ENCODE measurements around the gene ZNF853. TPM values are rescaled to one million over a fixed set of nuclear protein-coding genes. Genes with fewer than 3 reads are reported as not detected.

Gene ZNF853
- total RNA-seq, 2 donors from 2014 or later = 0.91 to 2.2 TPM

DNA sequence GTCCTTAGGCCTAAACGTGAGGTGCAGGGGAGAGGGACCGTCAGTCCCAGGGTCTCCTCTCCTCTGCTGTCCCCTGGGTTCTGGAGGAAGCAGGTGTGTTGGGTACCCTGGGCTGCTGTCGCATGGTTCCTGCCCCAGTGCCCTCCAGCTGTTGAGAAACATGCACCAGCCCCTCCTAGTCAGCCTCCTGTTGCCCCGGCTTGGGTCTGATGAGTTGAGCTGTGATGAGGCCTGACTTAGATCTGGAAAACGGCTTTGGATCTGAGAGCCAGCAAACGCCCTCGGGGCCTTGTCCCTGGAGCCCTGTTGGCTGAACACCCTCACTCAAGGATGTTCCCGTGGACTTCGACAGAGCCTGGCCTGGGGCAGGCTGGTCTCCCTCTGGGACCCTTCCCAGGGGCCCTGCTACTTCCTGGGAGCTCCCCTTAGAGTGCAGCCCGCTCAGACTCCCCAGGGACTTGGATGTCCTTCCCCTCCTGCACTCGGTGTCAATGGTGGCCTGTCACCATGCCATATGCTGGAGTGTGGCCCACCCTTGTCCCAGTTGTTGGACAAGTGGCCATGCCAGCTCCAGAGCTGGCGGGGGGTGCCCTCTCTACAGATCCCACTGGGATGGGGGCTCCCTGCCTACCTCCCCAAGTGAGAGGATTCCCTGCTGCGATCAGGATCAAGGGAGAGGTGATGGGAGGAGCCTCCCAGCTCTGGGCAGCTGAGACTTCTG, 34.0 kb downstream of the ZNF853 start:
- intact Hi-C loops (cut with DNase I) = no loop called here
- Histone ChIP-seq H3K9ac (ENCODE audit: low read depth in 2 of 2, low read length in 2 of 2) (no peak overlapping the region), H3K4me1 (no peaks in the 10 kb centered on the region), H3K27ac (no peak overlapping the region), H3K36me3 (peaks cover 10% of the 10 kb centered on the region), H3K4me3 (no peak overlapping the region), H3K9me3 (no peaks in the 10 kb centered on the region), H3K27me3 (no peaks in the 10 kb centered on the region)
- TF ChIP-seq, protein P1, sequence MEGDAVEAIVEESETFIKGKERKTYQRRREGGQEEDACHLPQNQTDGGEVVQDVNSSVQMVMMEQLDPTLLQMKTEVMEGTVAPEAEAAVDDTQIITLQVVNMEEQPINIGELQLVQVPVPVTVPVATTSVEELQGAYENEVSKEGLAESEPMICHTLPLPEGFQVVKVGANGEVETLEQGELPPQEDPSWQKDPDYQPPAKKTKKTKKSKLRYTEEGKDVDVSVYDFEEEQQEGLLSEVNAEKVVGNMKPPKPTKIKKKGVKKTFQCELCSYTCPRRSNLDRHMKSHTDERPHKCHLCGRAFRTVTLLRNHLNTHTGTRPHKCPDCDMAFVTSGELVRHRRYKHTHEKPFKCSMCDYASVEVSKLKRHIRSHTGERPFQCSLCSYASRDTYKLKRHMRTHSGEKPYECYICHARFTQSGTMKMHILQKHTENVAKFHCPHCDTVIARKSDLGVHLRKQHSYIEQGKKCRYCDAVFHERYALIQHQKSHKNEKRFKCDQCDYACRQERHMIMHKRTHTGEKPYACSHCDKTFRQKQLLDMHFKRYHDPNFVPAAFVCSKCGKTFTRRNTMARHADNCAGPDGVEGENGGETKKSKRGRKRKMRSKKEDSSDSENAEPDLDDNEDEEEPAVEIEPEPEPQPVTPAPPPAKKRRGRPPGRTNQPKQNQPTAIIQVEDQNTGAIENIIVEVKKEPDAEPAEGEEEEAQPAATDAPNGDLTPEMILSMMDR (IDR thresholded peaks at IDR 0.05) = no peak
- DNase-seq = no peak

DNA sequence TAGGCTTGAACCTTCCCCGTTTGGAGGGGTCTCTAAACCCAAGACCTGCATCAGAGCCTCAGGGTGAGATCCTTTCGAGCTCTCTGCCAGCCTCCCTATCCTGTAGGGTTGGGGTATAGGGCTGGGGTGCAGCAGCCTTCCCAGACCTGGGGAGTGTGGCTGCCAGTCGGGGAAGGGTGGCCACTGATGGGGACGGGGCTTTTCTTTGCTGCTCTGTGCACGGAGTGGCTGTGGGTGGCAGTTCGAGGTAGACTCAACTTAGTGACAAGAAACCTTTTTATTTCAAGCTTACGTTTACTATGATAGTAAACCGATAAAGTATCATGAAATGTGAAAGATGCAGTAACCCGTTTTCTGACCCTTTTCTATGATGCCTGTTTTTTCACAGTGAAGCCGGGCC, 34.7 kb downstream of the ZNF853 start:
- DNase-seq = no peak
- H3K27ac ChIP-seq = no peak overlapping the region
- peaks cover 10% of the 10 kb centered on the region for H3K36me3 ChIP-seq
- intact Hi-C loops (cut with DNase I) = no loop called here
- TF ChIP-seq, protein P1 (IDR thresholded peaks at IDR 0.05) = no peak
- H3K27me3 ChIP-seq = no peaks in the 10 kb centered on the region
- no peak overlapping the region for H3K9ac ChIP-seq (ENCODE audit: low read depth in 2 of 2, low read length in 2 of 2)
- no peaks in the 10 kb centered on the region for H3K4me1 ChIP-seq
- H3K4me3 ChIP-seq = no peak overlapping the region
- H3K9me3 ChIP-seq = no peaks in the 10 kb centered on the region

DNA sequence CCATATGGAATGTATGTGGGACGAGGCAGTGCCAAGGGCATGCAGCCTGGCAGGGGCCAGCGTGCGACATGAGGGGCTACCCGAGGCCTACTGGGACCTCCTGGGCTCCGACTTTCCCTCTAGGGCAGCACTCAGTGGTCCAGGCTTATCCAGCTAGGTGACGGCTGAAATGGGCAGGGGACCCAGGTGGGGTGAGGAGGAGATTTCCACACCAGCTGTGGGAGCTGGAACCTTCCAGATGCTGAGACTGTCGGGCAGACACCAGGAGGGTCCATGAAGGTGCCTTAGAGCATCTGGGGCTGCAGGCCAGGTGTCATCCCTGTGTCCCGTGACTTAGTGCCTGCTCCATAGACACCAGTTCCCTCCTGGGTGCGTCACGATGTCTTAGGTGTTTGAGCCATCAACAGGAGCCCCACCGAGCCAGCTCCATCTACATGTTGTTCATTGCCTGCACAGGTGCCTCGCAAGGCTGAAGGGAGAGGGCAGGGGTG, 35.2 kb downstream of the ZNF853 start:
- H3K9me3 ChIP-seq = no peaks in the 10 kb centered on the region
- H3K4me1 ChIP-seq = no peaks in the 10 kb centered on the region
- no peak for DNase-seq
- no peaks in the 10 kb centered on the region for H3K27me3 ChIP-seq
- intact Hi-C loops (cut with DNase I) = no loop called here
- peaks cover 10% of the 10 kb centered on the region for H3K36me3 ChIP-seq
- no peak overlapping the region for H3K9ac ChIP-seq (ENCODE audit: low read depth in 2 of 2, low read length in 2 of 2)
- no peak overlapping the region for H3K4me3 ChIP-seq
- TF ChIP-seq, protein P1 (IDR thresholded peaks at IDR 0.05) = no peak
- H3K27ac ChIP-seq = no peak overlapping the region

DNA sequence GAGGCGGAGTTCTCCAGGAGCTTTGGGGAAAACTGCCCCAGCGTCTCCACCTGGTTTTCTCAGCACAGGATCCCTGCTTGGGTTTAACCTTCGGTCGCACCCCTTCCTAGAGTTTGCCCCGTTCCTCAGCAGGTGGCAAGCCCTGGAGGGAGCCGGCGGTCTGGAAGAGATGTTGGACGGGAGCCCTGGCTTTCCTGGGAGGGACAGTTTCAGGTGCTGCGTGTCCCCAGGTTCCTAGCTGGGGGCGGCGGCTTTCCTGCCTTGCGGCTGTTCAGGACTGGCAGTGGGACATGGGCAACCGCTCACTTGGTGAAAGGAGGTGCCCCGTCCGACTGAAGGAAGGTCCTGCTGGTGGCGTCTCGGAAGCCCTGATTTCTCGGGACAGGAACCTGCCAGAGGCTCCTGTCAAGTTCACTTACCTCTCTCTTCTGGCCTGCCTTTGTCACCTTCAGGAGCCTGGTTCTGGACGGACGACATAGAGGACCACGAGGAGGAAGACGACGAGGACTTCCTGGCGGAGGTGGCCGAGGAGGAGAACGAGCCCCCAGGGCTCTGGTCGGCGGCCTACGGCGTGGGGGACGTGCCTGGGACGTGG, 36.5 kb downstream of the ZNF853 start:
- H3K9ac ChIP-seq (ENCODE audit: low read depth in 2 of 2, low read length in 2 of 2) = no peak overlapping the region
- TF ChIP-seq, protein P1 (IDR thresholded peaks at IDR 0.05) = no peak
- H3K36me3 ChIP-seq = peaks cover 10% of the 10 kb centered on the region
- intact Hi-C loops (cut with DNase I) = no loop called here
- no peaks in the 10 kb centered on the region for H3K4me1 ChIP-seq
- no peaks in the 10 kb centered on the region for H3K9me3 ChIP-seq
- no peak for DNase-seq
- no peaks in the 10 kb centered on the region for H3K27me3 ChIP-seq
- H3K27ac ChIP-seq = no peak overlapping the region
- no peak overlapping the region for H3K4me3 ChIP-seq

DNA sequence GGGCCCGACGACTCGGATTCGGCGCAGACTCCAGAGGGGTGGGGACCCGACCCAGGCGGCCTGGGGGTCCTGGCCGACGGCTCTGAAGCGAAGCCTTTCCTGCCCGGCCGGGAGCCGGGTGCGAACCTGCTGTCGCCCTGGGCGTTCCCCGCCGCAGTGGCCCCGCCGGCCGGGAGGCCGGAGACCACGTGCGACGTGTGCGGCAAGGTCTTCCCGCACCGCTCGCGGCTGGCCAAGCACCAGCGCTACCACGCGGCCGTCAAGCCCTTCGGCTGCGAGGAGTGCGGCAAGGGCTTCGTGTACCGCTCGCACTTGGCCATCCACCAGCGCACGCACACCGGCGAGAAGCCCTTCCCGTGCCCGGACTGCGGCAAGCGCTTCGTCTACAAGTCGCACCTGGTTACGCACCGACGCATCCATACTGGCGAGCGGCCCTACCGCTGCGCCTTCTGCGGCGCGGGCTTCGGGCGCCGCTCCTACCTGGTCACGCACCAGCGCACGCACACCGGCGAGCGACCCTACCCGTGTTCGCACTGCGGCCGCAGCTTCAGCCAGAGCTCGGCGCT, 37.1 kb downstream of the ZNF853 start:
- Histone ChIP-seq H3K36me3 (peaks cover 10% of the 10 kb centered on the region), H3K4me3 (no peak overlapping the region), H3K27ac (no peak overlapping the region), H3K27me3 (no peaks in the 10 kb centered on the region), H3K9me3 (no peaks in the 10 kb centered on the region), H3K9ac (ENCODE audit: low read depth in 2 of 2, low read length in 2 of 2) (no peak overlapping the region), H3K4me1 (no peaks in the 10 kb centered on the region)
- TF ChIP-seq, protein P1 (IDR thresholded peaks at IDR 0.05) = no peak
- DNase-seq = no peak
- intact Hi-C loops (cut with DNase I) = no loop called here
